ENCODE results near the gene NHERF1. TPM values are rescaled to one million over a fixed set of nuclear protein-coding genes. Genes with fewer than 3 reads are reported as not detected.

The NHERF1 gene
- total and polyA plus RNA-seq, 2 experiments from 2014 or later: 78.2 to 111 TPM

- Histone ChIP-seq H3K27ac (no peak overlapping the region), H3K9me3 (ENCODE audit: low read depth) (no peaks in the 10 kb centered on the region), H3K27me3 (no peaks in the 10 kb centered on the region), H3K36me3 (no peaks in the 10 kb centered on the region), H3K4me3 (no peak overlapping the region), H3K4me1 (ENCODE audit: low read depth) (peaks cover 25% of the 10 kb centered on the region)
- TF ChIP-seq, protein P1, sequence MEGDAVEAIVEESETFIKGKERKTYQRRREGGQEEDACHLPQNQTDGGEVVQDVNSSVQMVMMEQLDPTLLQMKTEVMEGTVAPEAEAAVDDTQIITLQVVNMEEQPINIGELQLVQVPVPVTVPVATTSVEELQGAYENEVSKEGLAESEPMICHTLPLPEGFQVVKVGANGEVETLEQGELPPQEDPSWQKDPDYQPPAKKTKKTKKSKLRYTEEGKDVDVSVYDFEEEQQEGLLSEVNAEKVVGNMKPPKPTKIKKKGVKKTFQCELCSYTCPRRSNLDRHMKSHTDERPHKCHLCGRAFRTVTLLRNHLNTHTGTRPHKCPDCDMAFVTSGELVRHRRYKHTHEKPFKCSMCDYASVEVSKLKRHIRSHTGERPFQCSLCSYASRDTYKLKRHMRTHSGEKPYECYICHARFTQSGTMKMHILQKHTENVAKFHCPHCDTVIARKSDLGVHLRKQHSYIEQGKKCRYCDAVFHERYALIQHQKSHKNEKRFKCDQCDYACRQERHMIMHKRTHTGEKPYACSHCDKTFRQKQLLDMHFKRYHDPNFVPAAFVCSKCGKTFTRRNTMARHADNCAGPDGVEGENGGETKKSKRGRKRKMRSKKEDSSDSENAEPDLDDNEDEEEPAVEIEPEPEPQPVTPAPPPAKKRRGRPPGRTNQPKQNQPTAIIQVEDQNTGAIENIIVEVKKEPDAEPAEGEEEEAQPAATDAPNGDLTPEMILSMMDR (IDR thresholded peaks at IDR 0.05; ENCODE audit: low read depth, low read length): no peak
- DNase-seq (ENCODE audit: low read depth in 1 of 2, low spot score in 1 of 2): no peak
Observed at GRCh38 chr17:74803388-74803930, 55.0 kb downstream of the NHERF1 start.

DNA sequence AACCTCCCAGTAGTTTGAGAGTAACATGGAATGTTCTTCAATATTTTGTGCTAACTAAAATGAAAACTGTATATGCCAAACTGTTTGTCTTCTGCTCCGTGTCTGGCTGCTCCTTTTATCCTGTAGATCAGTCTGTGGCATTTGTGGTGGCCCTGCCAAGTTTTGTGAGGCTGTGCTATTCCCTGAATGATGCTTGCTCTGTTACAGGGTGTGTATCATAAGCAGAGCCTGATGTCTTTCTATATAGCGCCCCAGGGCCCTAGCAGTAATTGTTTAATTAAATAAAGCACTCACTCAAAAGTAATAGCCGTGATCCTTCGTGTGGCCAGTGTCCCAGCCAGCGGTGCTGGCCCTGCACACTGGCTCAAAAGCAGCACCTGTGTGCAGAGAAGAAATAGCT, 55.5 kb downstream of the NHERF1 start:
- H3K4me1 ChIP-seq (ENCODE audit: low read depth): peaks cover 23% of the 10 kb centered on the region
- H3K27ac ChIP-seq: no peak overlapping the region
- DNase-seq (ENCODE audit: low read depth in 1 of 2, low spot score in 1 of 2): no peak
- H3K4me3 ChIP-seq: no peak overlapping the region
- no peaks in the 10 kb centered on the region for H3K36me3 ChIP-seq
- no peaks in the 10 kb centered on the region for H3K9me3 ChIP-seq (ENCODE audit: low read depth)
- TF ChIP-seq, protein P1 (IDR thresholded peaks at IDR 0.05; ENCODE audit: low read depth, low read length): no peak
- H3K27me3 ChIP-seq: no peaks in the 10 kb centered on the region

- peaks cover 23% of the 10 kb centered on the region for H3K4me1 ChIP-seq (ENCODE audit: low read depth)
- no peaks in the 10 kb centered on the region for H3K9me3 ChIP-seq (ENCODE audit: low read depth)
- no peaks in the 10 kb centered on the region for H3K27me3 ChIP-seq
- H3K27ac ChIP-seq: no peak overlapping the region
- no peak for DNase-seq (ENCODE audit: low read depth in 1 of 2, low spot score in 1 of 2)
- TF ChIP-seq, protein P1 (IDR thresholded peaks at IDR 0.05; ENCODE audit: low read depth, low read length): no peak
- H3K4me3 ChIP-seq: no peak overlapping the region
- no peaks in the 10 kb centered on the region for H3K36me3 ChIP-seq
Observed at GRCh38 chr17:74804683-74805082, 56.3 kb downstream of the NHERF1 start.

DNA sequence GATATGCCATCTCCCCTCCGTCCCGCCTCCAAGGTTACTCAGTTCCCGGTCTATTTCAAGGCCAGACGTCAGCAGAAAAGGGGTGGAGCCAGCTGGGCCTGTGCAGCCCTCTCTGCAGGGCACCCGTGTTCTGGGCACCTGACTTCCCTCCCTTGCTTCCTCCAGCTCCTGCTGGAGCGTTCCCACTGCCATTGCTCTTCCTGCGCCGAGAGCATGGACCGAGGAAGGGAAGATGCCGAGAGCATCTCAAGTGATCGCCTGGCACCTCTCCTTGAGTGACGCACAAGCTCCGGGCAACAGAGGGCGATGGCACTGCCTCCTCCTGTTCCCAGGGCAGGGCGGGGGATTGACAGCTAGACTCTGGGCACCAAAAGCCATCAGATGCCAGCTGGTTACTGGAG, 57.2 kb downstream of the NHERF1 start:
- Histone ChIP-seq H3K27ac (no peak overlapping the region), H3K4me1 (ENCODE audit: low read depth) (peaks cover 23% of the 10 kb centered on the region), H3K27me3 (no peaks in the 10 kb centered on the region), H3K9me3 (ENCODE audit: low read depth) (no peaks in the 10 kb centered on the region), H3K36me3 (no peaks in the 10 kb centered on the region), H3K4me3 (no peak overlapping the region)
- TF ChIP-seq, protein P1 (IDR thresholded peaks at IDR 0.05; ENCODE audit: low read depth, low read length): no peak
- peak in 1 of 2 donors; percentile 45 for DNase-seq (ENCODE audit: low read depth in 1 of 2, low spot score in 1 of 2)

- Histone ChIP-seq H3K27me3 (no peaks in the 10 kb centered on the region), H3K9me3 (ENCODE audit: low read depth) (no peaks in the 10 kb centered on the region), H3K4me3 (no peak overlapping the region), H3K4me1 (ENCODE audit: low read depth) (peaks cover 30% of the 10 kb centered on the region), H3K27ac (no peak overlapping the region), H3K36me3 (no peaks in the 10 kb centered on the region)
- TF ChIP-seq, protein P1 (IDR thresholded peaks at IDR 0.05; ENCODE audit: low read depth, low read length): no peak
- DNase-seq (ENCODE audit: low read depth in 1 of 2, low spot score in 1 of 2): no peak
Observed at GRCh38 chr17:74806334-74806733, 57.9 kb downstream of the NHERF1 start.

All from cardiac muscle cell (in vitro differentiated cells and primary cell).